ENCODE results near the gene AAR2. TPM values are rescaled to one million over a fixed set of nuclear protein-coding genes. Genes with fewer than 3 reads are reported as not detected.

AAR2 gene
- total and polyA plus RNA-seq, 2 experiments from 2014 or later: 33.5 to 42.2 TPM

DNA sequence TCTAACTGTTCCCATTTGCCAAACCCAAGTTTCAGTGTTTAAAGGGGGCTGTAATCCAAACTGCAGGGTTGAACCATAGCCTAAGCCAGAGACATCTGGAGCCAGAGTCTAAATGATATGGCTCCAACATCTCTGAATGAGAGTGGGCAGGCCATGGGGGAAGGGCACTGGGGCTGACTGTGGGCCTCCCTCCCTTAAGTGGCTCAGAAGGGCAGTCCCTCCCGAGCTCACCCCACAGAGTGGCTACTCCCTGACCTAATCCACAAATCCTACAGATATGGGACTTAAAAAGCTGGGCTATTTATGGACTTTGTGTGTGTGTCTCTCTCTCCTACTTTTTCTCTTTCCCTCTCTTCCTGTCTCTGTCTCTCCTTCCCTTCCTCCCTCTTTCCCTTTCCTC lies 35.8 kb upstream of the AAR2 start:
- no peak overlapping the region for H3K27ac ChIP-seq
- H3K9me3 ChIP-seq (ENCODE audit: low read depth): no peaks in the 10 kb centered on the region
- H3K4me1 ChIP-seq (ENCODE audit: low read depth): peaks cover 5% of the 10 kb centered on the region
- no peak for DNase-seq (ENCODE audit: low read depth in 1 of 2, low spot score in 1 of 2)
- H3K27me3 ChIP-seq: no peaks in the 10 kb centered on the region
- H3K4me3 ChIP-seq: no peak overlapping the region
- TF ChIP-seq, protein P1, sequence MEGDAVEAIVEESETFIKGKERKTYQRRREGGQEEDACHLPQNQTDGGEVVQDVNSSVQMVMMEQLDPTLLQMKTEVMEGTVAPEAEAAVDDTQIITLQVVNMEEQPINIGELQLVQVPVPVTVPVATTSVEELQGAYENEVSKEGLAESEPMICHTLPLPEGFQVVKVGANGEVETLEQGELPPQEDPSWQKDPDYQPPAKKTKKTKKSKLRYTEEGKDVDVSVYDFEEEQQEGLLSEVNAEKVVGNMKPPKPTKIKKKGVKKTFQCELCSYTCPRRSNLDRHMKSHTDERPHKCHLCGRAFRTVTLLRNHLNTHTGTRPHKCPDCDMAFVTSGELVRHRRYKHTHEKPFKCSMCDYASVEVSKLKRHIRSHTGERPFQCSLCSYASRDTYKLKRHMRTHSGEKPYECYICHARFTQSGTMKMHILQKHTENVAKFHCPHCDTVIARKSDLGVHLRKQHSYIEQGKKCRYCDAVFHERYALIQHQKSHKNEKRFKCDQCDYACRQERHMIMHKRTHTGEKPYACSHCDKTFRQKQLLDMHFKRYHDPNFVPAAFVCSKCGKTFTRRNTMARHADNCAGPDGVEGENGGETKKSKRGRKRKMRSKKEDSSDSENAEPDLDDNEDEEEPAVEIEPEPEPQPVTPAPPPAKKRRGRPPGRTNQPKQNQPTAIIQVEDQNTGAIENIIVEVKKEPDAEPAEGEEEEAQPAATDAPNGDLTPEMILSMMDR (IDR thresholded peaks at IDR 0.05; ENCODE audit: low read depth, low read length): no peak
- H3K36me3 ChIP-seq: peaks cover 7% of the 10 kb centered on the region

DNA sequence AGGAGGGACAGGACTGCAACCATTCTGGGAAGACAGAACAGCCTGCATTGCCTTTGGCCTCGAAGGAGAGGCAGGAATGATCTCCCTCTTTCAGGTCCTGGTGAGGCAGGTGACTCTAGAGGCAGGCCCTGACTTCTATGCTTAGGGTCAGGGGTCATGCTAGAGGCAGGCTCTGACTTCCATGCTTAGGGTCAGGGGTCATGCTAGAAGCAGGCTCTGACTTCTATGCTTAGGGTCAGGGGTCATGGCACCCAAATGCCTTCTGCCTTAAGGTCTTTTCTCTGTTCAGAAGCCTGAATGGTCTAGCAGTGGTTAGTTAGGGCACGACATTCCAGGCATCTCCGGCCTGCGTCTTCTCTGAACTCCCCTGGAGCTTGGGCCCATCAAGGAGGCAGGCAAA lies 35.1 kb upstream of the AAR2 start:
- TF ChIP-seq, protein P1 (IDR thresholded peaks at IDR 0.05; ENCODE audit: low read depth, low read length): no peak
- Histone ChIP-seq H3K36me3 (peaks cover 7% of the 10 kb centered on the region), H3K27me3 (no peaks in the 10 kb centered on the region), H3K27ac (no peak overlapping the region), H3K9me3 (ENCODE audit: low read depth) (no peaks in the 10 kb centered on the region), H3K4me1 (ENCODE audit: low read depth) (peaks cover 5% of the 10 kb centered on the region), H3K4me3 (no peak overlapping the region)
- no peak for DNase-seq (ENCODE audit: low read depth in 1 of 2, low spot score in 1 of 2)

DNA sequence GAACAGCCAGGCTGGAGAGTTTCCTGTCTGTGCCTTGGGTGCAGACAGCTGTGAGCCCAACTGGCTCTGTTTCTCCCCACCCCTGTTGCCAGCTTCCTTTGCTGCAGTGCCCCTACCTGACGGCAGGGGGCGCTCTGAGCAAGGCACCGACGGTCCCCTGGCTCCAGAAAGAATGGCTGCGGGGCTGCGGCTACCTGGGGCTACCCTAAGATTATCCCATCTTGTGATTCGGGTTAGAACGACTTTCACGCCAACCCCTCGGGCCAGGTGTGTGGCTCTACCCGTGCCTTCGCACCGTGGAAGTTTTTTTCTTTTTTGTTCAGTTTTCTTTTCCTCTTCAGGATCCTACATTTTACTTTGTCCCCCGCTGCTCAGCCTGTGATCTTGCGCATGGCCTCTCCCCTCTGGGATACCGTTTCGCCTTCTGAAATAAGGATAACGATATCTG lies 33.4 kb upstream of the AAR2 start:
- Histone ChIP-seq H3K4me3 (no peak overlapping the region), H3K27ac (no peak overlapping the region), H3K36me3 (peaks cover 5% of the 10 kb centered on the region), H3K27me3 (no peaks in the 10 kb centered on the region), H3K9me3 (ENCODE audit: low read depth) (no peaks in the 10 kb centered on the region), H3K4me1 (ENCODE audit: low read depth) (peaks cover 5% of the 10 kb centered on the region)
- TF ChIP-seq, protein P1 (IDR thresholded peaks at IDR 0.05; ENCODE audit: low read depth, low read length): peak; percentile 99
- peak; percentile 66 for DNase-seq (ENCODE audit: low read depth in 1 of 2, low spot score in 1 of 2)

DNA sequence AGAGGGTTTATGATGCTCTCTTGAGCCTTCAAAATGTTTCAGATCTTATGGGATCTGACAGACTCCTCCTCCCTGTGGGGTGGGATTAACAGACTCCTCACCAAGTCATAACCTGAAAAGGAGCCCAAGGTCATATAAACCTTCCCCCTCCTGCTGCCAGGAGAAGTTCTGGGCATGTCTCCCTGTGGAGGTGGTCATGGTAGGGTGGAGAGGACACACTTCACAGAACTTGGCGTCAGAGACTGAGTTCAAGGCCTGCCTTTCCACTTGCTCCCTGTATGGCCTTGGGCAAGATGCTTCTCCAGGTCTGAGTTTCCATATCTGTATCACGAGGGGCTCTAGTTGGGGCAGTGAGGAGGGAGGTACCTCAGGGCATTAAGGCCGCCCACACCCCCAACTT lies 32.4 kb upstream of the AAR2 start:
- Histone ChIP-seq H3K4me3 (no peak overlapping the region), H3K27ac (no peak overlapping the region), H3K9me3 (ENCODE audit: low read depth) (no peaks in the 10 kb centered on the region), H3K4me1 (ENCODE audit: low read depth) (peaks cover 5% of the 10 kb centered on the region), H3K36me3 (no peaks in the 10 kb centered on the region), H3K27me3 (no peaks in the 10 kb centered on the region)
- no peak for DNase-seq (ENCODE audit: low read depth in 1 of 2, low spot score in 1 of 2)
- TF ChIP-seq, protein P1 (IDR thresholded peaks at IDR 0.05; ENCODE audit: low read depth, low read length): no peak

DNA sequence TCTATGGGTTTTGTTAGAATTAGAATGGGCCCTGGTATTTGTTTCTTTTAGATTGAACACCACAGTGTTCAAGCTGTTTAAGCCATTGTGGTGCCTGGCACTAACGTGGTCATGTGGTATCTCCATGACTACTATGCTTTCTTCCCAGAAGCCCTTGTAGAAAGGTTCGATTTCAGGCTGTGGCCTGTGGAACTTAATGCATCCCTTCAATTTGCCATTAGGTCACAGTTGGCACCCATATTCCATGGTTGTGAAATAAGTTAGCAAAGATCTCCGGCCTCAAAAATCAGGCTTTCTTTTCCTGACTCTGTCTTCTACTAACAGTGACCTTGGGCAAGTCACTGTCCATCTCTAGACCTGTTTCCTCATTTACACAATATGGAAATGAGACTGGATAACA lies 31.3 kb upstream of the AAR2 start:
- TF ChIP-seq, protein P1 (IDR thresholded peaks at IDR 0.05; ENCODE audit: low read depth, low read length): no peak
- Histone ChIP-seq H3K27me3 (no peaks in the 10 kb centered on the region), H3K4me3 (no peak overlapping the region), H3K27ac (no peak overlapping the region), H3K36me3 (no peaks in the 10 kb centered on the region), H3K4me1 (ENCODE audit: low read depth) (peaks cover 3% of the 10 kb centered on the region), H3K9me3 (ENCODE audit: low read depth) (no peaks in the 10 kb centered on the region)
- no peak for DNase-seq (ENCODE audit: low read depth in 1 of 2, low spot score in 1 of 2)

DNA sequence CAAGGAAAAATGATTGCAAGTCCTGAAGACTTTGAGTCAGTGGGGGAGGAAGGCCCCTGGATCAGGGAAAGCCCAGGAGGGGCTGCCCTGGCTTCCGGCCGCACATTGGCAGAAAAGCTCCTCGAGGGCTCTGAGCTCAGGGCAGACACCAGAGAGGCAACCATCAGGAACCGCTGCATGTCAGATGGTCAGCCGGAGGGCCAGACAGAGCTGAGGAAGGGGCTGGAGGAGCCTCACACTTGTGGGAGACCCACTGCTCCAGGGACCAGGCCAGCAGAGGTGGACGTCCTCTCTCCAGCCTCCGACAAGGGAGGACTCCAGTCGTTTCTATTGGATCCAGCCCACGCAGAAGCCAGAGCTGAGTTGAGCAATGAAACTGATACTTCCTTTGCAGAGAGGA lies 30.2 kb upstream of the AAR2 start:
- TF ChIP-seq, protein P1 (IDR thresholded peaks at IDR 0.05; ENCODE audit: low read depth, low read length): no peak
- H3K27me3 ChIP-seq: no peaks in the 10 kb centered on the region
- no peak overlapping the region for H3K4me3 ChIP-seq
- no peak overlapping the region for H3K27ac ChIP-seq
- DNase-seq (ENCODE audit: low read depth in 1 of 2, low spot score in 1 of 2): no peak
- H3K36me3 ChIP-seq: no peaks in the 10 kb centered on the region
- H3K4me1 ChIP-seq (ENCODE audit: low read depth): peaks cover 3% of the 10 kb centered on the region
- H3K9me3 ChIP-seq (ENCODE audit: low read depth): no peaks in the 10 kb centered on the region

Data from cardiac muscle cell (in vitro differentiated cells and primary cell).